ENCODE data around the gene CAMTA1. TPM values are rescaled to one million over a fixed set of nuclear protein-coding genes. Genes with fewer than 3 reads are reported as not detected.

CAMTA1 gene
- total RNA-seq, 1 experiment from 2014 or later: 69.5 TPM

DNA sequence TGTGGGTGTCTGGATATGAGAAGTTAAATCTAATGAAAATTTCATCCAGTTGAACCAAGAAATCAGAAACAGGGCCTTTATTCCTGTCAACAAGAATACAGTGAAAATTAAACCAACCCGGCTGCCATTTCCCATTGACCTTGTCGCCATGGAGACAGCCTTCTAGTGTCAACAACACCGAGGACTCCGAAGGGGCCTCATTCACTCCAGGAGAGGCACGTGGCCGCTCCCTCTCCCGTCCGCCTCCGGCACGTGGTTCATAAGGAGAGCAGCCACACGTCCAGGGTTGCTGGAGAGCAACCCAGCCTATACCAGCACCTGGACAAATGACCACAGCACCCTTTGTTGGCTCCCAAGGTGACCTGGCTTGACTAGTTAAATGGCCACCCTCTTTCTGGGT, 865.5 kb downstream of the CAMTA1 start:
- no TSS peak for BruUV-seq (replicated peaks)
- H3K9me3 ChIP-seq (ENCODE audit: control insufficient read depth in 1 of 2, insufficient read depth in 1 of 2, low read depth in 1 of 2, low read length in 2 of 2): no peaks in the 10 kb centered on the region
- H4K20me1 ChIP-seq (ENCODE audit: insufficient read depth): no peaks in the 10 kb centered on the region
- H3K4me2 ChIP-seq (ENCODE audit: low read length): no peak overlapping the region
- H3K4me1 ChIP-seq (ENCODE audit: control insufficient read depth in 1 of 2, insufficient read depth in 2 of 2, low read length in 2 of 2): 0 out of 4 replicates have a peak, but pooled peaks cover 0 to 2% of the 10 kb centered on the region in 2 experiments
- no peak overlapping the region for H3K27ac ChIP-seq (ENCODE audit: low read depth, low read length)
- intact Hi-C loops (cut with micrococcal nuclease): no loop called here
- CTCF ChIA-PET: no interaction called here
- DNase-seq (ENCODE audit: low read depth, low spot score): no peak
- RAD21 ChIA-PET (ENCODE audit: low non-redundant PET in 1 of 2, low total read pairs in 2 of 2, uncharacterized antibody in 2 of 2, unreplicated experiment in 2 of 2): no interaction called here
- H3K27me3 ChIP-seq (ENCODE audit: insufficient read depth, low read length): no peaks in the 10 kb centered on the region
- no peak overlapping the region for H2AFZ ChIP-seq (ENCODE audit: low read depth, low read length, poor library complexity, severe bottlenecking)
- H3K79me2 ChIP-seq (ENCODE audit: insufficient read depth, low read length): no peaks in the 10 kb centered on the region
- no peak overlapping the region for H3K9ac ChIP-seq (ENCODE audit: low read length)
- POLR2A ChIA-PET: no interaction called here
- H3K9me2 ChIP-seq (ENCODE audit: insufficient read depth): no peaks in the 10 kb centered on the region
- no peak for ATAC-seq
- H3K36me3 ChIP-seq (ENCODE audit: control insufficient read depth in 1 of 2, insufficient read depth in 2 of 2, low read length in 2 of 2): no peaks in the 10 kb centered on the region
- TF ChIP-seq JUND (IDR thresholded peaks at IDR 0.05) (no peak), RAD21 (IDR thresholded peaks at IDR 0.05; ENCODE audit: low read depth) (no peak), EGR1 (IDR thresholded peaks at IDR 0.05; ENCODE audit: low read depth) (no peak), CBX3 (IDR thresholded peaks at IDR 0.05; ENCODE audit: low read depth) (no peak), SP1 (IDR thresholded peaks at IDR 0.05; ENCODE audit: low read depth) (no peak), ZFX (IDR thresholded peaks at IDR 0.05) (no peak), TCF7L2 (IDR thresholded peaks at IDR 0.05; ENCODE audit: borderline replicate concordance, extremely low read depth, insufficient read depth, insufficient read length) (no peak)
- TF ChIP-seq, protein P1, sequence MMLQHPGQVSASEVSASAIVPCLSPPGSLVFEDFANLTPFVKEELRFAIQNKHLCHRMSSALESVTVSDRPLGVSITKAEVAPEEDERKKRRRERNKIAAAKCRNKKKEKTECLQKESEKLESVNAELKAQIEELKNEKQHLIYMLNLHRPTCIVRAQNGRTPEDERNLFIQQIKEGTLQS (IDR thresholded peaks at IDR 0.05): no peak
- TF ChIP-seq, protein P2, sequence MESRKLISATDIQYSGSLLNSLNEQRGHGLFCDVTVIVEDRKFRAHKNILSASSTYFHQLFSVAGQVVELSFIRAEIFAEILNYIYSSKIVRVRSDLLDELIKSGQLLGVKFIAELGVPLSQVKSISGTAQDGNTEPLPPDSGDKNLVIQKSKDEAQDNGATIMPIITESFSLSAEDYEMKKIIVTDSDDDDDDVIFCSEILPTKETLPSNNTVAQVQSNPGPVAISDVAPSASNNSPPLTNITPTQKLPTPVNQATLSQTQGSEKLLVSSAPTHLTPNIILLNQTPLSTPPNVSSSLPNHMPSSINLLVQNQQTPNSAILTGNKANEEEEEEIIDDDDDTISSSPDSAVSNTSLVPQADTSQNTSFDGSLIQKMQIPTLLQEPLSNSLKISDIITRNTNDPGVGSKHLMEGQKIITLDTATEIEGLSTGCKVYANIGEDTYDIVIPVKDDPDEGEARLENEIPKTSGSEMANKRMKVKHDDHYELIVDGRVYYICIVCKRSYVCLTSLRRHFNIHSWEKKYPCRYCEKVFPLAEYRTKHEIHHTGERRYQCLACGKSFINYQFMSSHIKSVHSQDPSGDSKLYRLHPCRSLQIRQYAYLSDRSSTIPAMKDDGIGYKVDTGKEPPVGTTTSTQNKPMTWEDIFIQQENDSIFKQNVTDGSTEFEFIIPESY (IDR thresholded peaks at IDR 0.05; ENCODE audit: extremely low read depth, insufficient replicate concordance, low read length): no peak
- no peak overlapping the region for H3K4me3 ChIP-seq (replicated peaks in 1 of 2; ENCODE audit: low read depth in 1 of 2, low read length in 2 of 2)

DNA sequence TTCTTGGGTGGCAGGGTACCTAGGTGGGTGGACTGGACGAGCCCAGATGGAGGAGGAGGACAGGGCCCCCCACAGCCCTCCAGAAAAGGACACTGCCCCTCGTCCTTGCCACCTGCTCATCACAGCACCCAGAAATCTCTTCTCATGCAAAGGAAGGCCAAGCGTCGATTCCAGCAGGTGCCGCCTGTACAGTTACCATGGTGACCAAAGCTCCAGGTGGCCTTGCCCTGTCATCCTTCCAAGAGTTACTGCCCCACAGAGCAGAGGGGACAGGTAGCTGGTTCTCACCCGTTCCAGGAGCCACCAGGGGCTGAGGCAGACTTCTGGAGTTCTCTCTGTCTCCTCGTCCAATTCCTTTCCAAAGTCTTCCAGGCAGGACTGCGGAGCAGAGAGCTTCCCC, 865.9 kb downstream of the CAMTA1 start:
- Histone ChIP-seq H4K20me1 (ENCODE audit: insufficient read depth) (no peaks in the 10 kb centered on the region), H3K4me3 (replicated peaks in 1 of 2; ENCODE audit: low read depth in 1 of 2, low read length in 2 of 2) (no peak overlapping the region), H3K27ac (ENCODE audit: low read depth, low read length) (no peak overlapping the region), H3K27me3 (ENCODE audit: insufficient read depth, low read length) (no peaks in the 10 kb centered on the region), H3K9ac (ENCODE audit: low read length) (no peak overlapping the region), H2AFZ (ENCODE audit: low read depth, low read length, poor library complexity, severe bottlenecking) (no peak overlapping the region), H3K36me3 (ENCODE audit: control insufficient read depth in 1 of 2, insufficient read depth in 2 of 2, low read length in 2 of 2) (no peaks in the 10 kb centered on the region), H3K9me2 (ENCODE audit: insufficient read depth) (no peaks in the 10 kb centered on the region), H3K4me2 (ENCODE audit: low read length) (no peak overlapping the region), H3K79me2 (ENCODE audit: insufficient read depth, low read length) (no peaks in the 10 kb centered on the region), H3K9me3 (ENCODE audit: control insufficient read depth in 1 of 2, insufficient read depth in 1 of 2, low read depth in 1 of 2, low read length in 2 of 2) (no peaks in the 10 kb centered on the region), H3K4me1 (ENCODE audit: control insufficient read depth in 1 of 2, insufficient read depth in 2 of 2, low read length in 2 of 2) (0 out of 4 replicates have a peak, but pooled peaks cover 0 to 2% of the 10 kb centered on the region in 2 experiments)
- DNase-seq (ENCODE audit: low read depth, low spot score) (no peak), ATAC-seq (no peak)
- ChIA-PET RAD21 (ENCODE audit: low non-redundant PET in 1 of 2, low total read pairs in 2 of 2, uncharacterized antibody in 2 of 2, unreplicated experiment in 2 of 2) (no interaction called here), POLR2A (no interaction called here), CTCF (no interaction called here)
- no peak for TF ChIP-seq CEBPB (IDR thresholded peaks at IDR 0.05; ENCODE audit: low read depth)
- intact Hi-C loops (cut with micrococcal nuclease): no loop called here
- BruUV-seq (replicated peaks): no TSS peak

Measured in HCT116 (cell line).